Measurements from ENCODE around the gene LAMB4. TPM values are rescaled to one million over a fixed set of nuclear protein-coding genes. Genes with fewer than 3 reads are reported as not detected.

The LAMB4 gene
- total and polyA plus RNA-seq, 2 of the 8 experiments (the other 6 are each of a cell fraction or from before 2014, with no cell fraction given) = not detected

DNA sequence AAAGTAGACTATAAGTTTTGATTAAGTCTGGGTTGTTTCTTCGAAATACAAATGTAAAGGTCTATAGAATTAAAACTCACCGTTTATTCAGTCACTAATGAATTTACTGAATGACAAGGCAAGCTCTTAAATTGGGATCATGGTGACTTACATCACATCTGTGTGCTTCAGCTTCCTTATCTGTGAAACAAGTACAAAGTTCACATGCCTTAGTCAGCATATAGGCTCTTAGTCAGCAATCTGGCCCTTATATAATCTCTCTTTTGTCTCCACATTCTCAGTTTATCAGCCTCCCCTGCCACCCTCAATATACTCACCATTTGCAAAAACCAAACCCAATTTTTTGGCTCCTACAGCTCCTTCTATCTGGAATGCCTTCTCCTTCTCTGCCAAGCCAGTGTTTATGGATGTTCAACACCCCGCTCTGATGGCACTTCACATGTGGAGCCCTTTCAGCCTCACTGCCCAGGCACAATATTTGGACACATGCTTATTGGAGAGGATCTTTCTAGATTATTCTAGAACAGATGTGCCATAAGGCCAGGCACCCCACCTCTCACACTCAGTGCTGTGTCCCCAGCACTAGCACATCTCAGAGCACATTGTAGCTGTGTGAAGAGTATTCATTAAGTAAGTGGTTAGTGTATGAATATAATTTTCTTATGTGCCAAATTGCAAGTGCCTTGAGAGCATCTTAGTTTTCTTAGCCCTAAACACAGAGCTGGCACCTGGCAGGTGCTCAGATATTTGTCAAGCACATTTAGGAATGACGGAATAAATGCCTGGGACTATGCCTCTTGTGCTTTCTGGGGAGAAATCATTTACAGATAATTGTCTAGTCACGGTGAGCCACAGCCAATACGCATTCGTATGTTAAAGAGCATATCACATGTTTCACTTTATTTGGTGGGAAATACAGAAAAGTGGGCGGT lies 117.4 kb downstream of the LAMB4 start:
- H3K56ac ChIP-seq (replicated peaks; ENCODE audit: insufficient read length, low read depth, low read length) = no peak overlapping the region
- H3K23ac ChIP-seq (ENCODE audit: insufficient read length) = no peak overlapping the region
- no peak overlapping the region for H4K5ac ChIP-seq (ENCODE audit: insufficient read length, low read depth, low read length)
- no peak overlapping the region for H2BK15ac ChIP-seq (ENCODE audit: low read length)
- no peak overlapping the region for H3K18ac ChIP-seq (ENCODE audit: extremely low read depth, low read length)
- H4K8ac ChIP-seq (ENCODE audit: extremely low read depth, insufficient read depth, low read length) = no peak overlapping the region
- ChIA-PET POLR2A (ENCODE audit: partially characterized antibody) (no interaction called here), CTCF (ENCODE audit: partially characterized antibody) (interaction anchor here (0.6 to 8.0 kb wide), 3 partner anchors 23 to 124 kb away, joined by 3 to 86 read pairs (median 3); no protein-coding TSS in a partner anchor)
- H2BK12ac ChIP-seq (ENCODE audit: low read depth, low read length) = no peak overlapping the region
- H3K79me2 ChIP-seq (ENCODE audit: control insufficient read depth in 1 of 2, insufficient read depth in 2 of 2, low read length in 2 of 2) = no peaks in the 10 kb centered on the region
- peaks cover 0 to under 1% (median under 1%) of the 10 kb centered on the region in 4 experiments; a peak in 2 of 7 replicates for H3K27me3 ChIP-seq (replicated peaks in 1 of 4; ENCODE audit: control insufficient read depth in 3 of 4, extremely low read depth in 1 of 4, insufficient read depth in 3 of 4, low read length in 3 of 4)
- H3K9me3 ChIP-seq (ENCODE audit: insufficient read depth in 2 of 2, low read depth in 1 of 2, low read length in 1 of 2) = no peaks in the 10 kb centered on the region
- no peak overlapping the region for H3K9ac ChIP-seq (replicated peaks in 1 of 4; ENCODE audit: extremely low read depth in 1 of 4, low read depth in 3 of 4, low read length in 3 of 4)
- H2AK5ac ChIP-seq (ENCODE audit: low read depth, low read length) = no peak overlapping the region
- H3K79me1 ChIP-seq (ENCODE audit: low read depth, low read length) = no peaks in the 10 kb centered on the region
- 87% methylated on average over 8 of the region's 8 CpGs; no CpG with 5 or more reads in 1 of the 2 experiments for WGBS, 2 experiments (ENCODE audit: extremely low coverage in 1 of 2, insufficient coverage in 1 of 2, insufficient read length in 1 of 2, insufficient replicate concordance in 2 of 2, low coverage in 1 of 2, low lambda C conversion rate in 2 of 2, missing lambda C conversion rate in 1 of 2)
- TF ChIP-seq BACH1 (IDR thresholded peaks at IDR 0.05; ENCODE audit: low read length) (peak; percentile 64), MAFK (IDR thresholded peaks at IDR 0.05; ENCODE audit: low read depth, low read length) (peak; percentile 23; the same call in 1 of the 2 replicates), SRF (IDR thresholded peaks at IDR 0.05; ENCODE audit: low read depth, low read length) (no peak)
- H3K4me3 ChIP-seq (ENCODE audit: extremely low read depth in 1 of 4, insufficient read depth in 2 of 4, low read depth in 3 of 4, low read length in 4 of 4) = no peak overlapping the region
- no peak overlapping the region for H3K27ac ChIP-seq (ENCODE audit: low read depth, low read length)
- no peaks in the 10 kb centered on the region for H3K23me2 ChIP-seq (ENCODE audit: low read depth, low read length)
- no peaks in the 10 kb centered on the region for H3K36me3 ChIP-seq (ENCODE audit: control insufficient read depth in 2 of 4, insufficient read depth in 4 of 4, low read length in 3 of 4)
- no peaks in the 10 kb centered on the region for H4K20me1 ChIP-seq (replicated peaks in 1 of 2; ENCODE audit: control insufficient read depth in 1 of 2, insufficient read depth in 2 of 2, low read length in 2 of 2)
- DNase-seq (ENCODE audit: low read depth in 1 of 2, low spot score in 2 of 2) = no peak
- H3K4me2 ChIP-seq (ENCODE audit: insufficient read depth in 1 of 2, low read depth in 2 of 2, low read length in 2 of 2) = no peak overlapping the region
- H2AFZ ChIP-seq (ENCODE audit: low read length) = no peak overlapping the region
- H3K4ac ChIP-seq (replicated peaks; ENCODE audit: insufficient read length, low read depth, low read length) = no peak overlapping the region
- H3K4me1 ChIP-seq (replicated peaks in 1 of 4; ENCODE audit: control insufficient read depth in 3 of 4, insufficient read depth in 4 of 4, low read length in 3 of 4) = no peaks in the 10 kb centered on the region
- H2BK5ac ChIP-seq (ENCODE audit: low read depth, low read length) = no peak overlapping the region
- H3K14ac ChIP-seq (ENCODE audit: insufficient read length) = no peak overlapping the region
- H4K91ac ChIP-seq (replicated peaks; ENCODE audit: insufficient read length, low read length) = no peak overlapping the region
- FAIRE-seq = no peak
- H2BK20ac ChIP-seq (ENCODE audit: low read length) = no peak overlapping the region
- H2BK120ac ChIP-seq (replicated peaks; ENCODE audit: low read depth, low read length) = no peak overlapping the region

Measured in H1 (cell line).